GM12864 (cell line): ENCODE data around the gene MIPOL1.

Source experiments
- DNase-seq: peaks from one replicate; pipeline ENCODE4 v3.0.0-alpha.2; 2011; ENCODE audit warnings: low read depth
- H3K4me3 ChIP-seq: 2 replicates; pipeline ENCODE4 v1.5.1; 2011; ENCODE audit warnings: mild to moderate bottlenecking, low read depth, low read length, control low read depth
- TF ChIP-seq, protein P1 (sequence below): IDR thresholded peaks from 2 replicates; pipeline ENCODE4 v1.5.1; 2011; ENCODE audit warnings: low read depth, mild to moderate bottlenecking, moderate library complexity, low read length, control low read depth, inconsistent platforms; ENCODE audit errors: missing control alignments

MIPOL1 gene

DNA sequence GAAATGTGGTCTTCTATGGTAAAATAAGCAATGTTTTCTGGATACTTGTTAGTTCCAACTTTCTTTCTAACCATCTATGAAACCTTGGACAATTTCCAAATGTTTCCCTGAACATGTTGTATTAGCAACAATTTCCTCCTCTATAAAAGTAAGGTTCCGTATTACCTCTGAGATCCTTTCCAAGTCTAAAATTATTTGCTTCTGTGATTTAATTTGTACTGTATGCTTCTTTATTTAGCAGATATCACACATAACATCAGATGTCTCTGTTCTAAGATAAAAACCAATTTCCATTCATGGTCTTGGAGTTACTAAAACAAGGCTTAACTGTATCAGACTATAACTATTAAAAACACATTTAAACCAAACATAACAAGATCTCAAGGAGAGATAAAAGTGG is 220.1 kb downstream of the MIPOL1 start:
- DNase-seq, result no peak
- H3K4me3 ChIP-seq, result no peak overlapping the region
- TF ChIP-seq, protein P1, sequence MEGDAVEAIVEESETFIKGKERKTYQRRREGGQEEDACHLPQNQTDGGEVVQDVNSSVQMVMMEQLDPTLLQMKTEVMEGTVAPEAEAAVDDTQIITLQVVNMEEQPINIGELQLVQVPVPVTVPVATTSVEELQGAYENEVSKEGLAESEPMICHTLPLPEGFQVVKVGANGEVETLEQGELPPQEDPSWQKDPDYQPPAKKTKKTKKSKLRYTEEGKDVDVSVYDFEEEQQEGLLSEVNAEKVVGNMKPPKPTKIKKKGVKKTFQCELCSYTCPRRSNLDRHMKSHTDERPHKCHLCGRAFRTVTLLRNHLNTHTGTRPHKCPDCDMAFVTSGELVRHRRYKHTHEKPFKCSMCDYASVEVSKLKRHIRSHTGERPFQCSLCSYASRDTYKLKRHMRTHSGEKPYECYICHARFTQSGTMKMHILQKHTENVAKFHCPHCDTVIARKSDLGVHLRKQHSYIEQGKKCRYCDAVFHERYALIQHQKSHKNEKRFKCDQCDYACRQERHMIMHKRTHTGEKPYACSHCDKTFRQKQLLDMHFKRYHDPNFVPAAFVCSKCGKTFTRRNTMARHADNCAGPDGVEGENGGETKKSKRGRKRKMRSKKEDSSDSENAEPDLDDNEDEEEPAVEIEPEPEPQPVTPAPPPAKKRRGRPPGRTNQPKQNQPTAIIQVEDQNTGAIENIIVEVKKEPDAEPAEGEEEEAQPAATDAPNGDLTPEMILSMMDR, result no peak

DNA sequence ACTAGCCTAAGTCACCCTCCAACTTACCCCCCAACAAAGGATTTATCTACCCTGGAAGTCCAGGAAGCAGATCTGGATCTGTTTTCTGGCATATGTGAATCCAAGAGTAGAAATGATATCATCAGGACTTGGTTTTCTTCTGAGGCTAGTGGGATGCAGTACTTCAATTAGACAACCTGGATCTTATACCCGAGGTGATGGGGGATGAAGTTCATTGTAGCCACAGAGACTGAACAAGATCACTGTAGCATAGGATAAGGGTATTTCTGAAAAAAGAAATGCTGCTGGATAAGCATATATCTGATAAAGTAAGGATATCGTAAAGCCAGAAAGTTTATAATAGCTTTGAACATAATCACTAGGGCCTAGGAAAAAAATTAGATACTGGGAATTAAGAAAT is 222.9 kb downstream of the MIPOL1 start:
- no peak for DNase-seq
- no peak overlapping the region for H3K4me3 ChIP-seq
- TF ChIP-seq, protein P1, result no peak

DNA sequence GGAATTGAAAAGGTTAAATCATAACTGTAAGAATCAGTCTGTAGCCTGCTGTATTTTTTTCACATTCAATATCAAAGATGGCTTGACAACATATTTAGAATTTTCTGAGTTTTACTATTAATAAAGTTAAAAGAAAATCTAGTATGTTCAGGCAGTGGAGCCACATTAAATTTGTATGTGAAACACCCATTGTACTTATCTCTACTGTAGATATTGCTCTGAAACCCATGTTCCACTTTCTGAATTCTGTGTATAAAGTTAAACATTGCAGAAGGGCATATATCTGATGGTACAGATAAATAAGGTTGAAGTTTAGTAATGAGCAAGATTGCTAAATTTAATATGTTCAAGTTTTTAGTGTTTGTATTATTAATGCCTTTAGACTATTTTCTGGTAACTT is 224.6 kb downstream of the MIPOL1 start:
- TF ChIP-seq, protein P1, result no peak
- DNase-seq, result no peak
- H3K4me3 ChIP-seq, result no peak overlapping the region

DNA sequence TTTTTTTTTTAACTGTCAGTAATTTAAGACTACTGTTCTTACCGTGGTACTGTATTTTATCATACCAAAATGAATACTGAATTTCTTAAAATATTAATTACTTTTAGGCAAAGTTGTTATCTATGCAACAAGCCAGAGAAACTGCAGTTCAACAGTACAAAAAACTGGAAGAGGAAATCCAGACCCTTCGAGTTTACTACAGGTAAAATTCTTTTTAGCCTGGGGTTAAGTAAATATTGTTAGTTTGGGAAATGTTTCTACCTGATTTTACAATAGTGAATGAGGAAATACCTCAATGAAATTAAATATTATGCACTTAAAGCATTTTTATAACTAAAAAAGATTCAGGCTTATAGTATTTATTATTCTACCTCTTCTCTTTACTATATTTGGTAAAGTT is 225.0 kb downstream of the MIPOL1 start:
- no peak for DNase-seq
- TF ChIP-seq, protein P1, result no peak
- H3K4me3 ChIP-seq, result no peak overlapping the region

DNA sequence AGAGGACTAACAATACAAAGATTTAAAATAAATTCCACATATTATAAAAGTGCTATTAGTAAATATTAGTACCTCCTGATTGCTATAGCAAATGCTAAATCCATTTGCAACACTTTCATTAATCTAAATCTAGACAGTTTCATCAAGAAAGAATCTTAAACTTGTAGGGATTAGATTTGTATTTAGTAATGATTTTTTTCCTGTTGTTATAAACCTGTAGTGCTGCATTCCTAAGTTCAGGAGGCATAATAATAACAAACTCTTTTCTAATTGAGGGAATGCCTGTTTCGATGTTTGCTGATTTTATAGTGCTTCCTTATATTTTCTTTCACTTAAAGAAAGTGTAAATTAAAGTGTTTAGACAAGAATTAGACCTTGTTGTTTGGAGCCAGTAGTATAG is 231.2 kb downstream of the MIPOL1 start:
- no peak overlapping the region for H3K4me3 ChIP-seq
- TF ChIP-seq, protein P1, result no peak
- DNase-seq, result no peak

DNA sequence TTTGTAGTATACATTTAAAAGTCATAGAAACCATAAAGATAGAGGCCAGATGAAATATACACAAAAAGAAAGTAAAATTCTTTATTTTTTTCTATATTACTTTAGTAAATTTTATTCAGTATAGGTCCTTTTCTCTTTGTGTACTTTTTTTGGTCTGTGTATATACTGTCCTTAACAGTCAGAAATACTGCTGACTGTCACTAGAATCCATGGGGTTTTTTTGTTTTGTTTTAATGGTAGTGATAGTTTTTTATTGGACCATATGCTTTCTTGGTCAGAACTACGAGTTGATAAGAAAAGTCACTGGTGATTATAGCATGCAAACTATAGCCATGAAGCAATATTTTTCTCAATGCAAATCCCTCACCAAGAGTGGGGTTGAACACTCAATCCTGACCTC is 231.9 kb downstream of the MIPOL1 start:
- TF ChIP-seq, protein P1, result no peak
- no peak for DNase-seq
- H3K4me3 ChIP-seq, result no peak overlapping the region

DNA sequence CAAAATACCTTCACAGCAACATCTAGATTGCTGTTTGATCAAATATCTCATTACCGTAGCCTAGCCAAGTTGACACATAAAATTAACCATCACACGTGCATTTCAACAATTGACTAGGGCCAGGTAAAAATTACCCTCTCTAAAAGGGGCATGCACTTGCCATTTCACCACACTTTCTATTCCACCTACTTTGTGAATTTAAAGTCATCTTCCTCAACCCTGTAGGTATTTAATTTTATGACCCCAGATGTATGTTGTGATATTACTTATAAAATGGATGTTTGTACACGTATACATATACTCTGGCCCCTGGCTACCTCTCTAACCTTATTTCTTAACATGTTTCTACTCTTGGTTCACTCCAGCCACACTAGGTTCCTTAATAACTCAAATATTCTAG is 237.1 kb downstream of the MIPOL1 start:
- TF ChIP-seq, protein P1, result no peak
- no peak for DNase-seq
- H3K4me3 ChIP-seq, result no peak overlapping the region
